ENCODE data around the gene DDX51. TPM values are rescaled to one million over a fixed set of nuclear protein-coding genes. Genes with fewer than 3 reads are reported as not detected.
"Not testable (repeated sequence)": the region's sequence is repeated elsewhere in the genome, so short reads cannot be mapped to it uniquely, and the experiment has no call there.

The DDX51 gene
- total RNA-seq, 1 donor from 2014 or later: 18.9 TPM

- no peak for TF ChIP-seq CTCF (IDR thresholded peaks at IDR 0.05; ENCODE audit: insufficient read depth, low read length, poor library complexity, severe bottlenecking)
- Histone ChIP-seq H3K36me3 (ENCODE audit: control insufficient read depth, insufficient read depth, low read length) (peaks cover 3% of the 10 kb centered on the region), H3K4me3 (ENCODE audit: low read depth, low read length) (no peak overlapping the region), H3K27me3 (ENCODE audit: control insufficient read depth, insufficient read depth, low read length) (no peaks in the 10 kb centered on the region)
- no peak for DNase-seq (ENCODE audit: low read depth)
These were observed 37.2 kb downstream of the DDX51 start for GRCh38 chr12:132106921-132107320.

GRCh38 chr12:132105467-132105866 is 38.7 kb downstream of the DDX51 start:
- Histone ChIP-seq H3K4me3 (ENCODE audit: low read depth, low read length) (no peak overlapping the region), H3K36me3 (ENCODE audit: control insufficient read depth, insufficient read depth, low read length) (peaks cover 1% of the 10 kb centered on the region), H3K27me3 (ENCODE audit: control insufficient read depth, insufficient read depth, low read length) (no peaks in the 10 kb centered on the region)
- DNase-seq (ENCODE audit: low read depth): no peak
- TF ChIP-seq CTCF (IDR thresholded peaks at IDR 0.05; ENCODE audit: insufficient read depth, low read length, poor library complexity, severe bottlenecking): no peak

- no peak for TF ChIP-seq CTCF (IDR thresholded peaks at IDR 0.05; ENCODE audit: insufficient read depth, low read length, poor library complexity, severe bottlenecking)
- Histone ChIP-seq H3K27me3 (ENCODE audit: control insufficient read depth, insufficient read depth, low read length) (no peaks in the 10 kb centered on the region), H3K36me3 (ENCODE audit: control insufficient read depth, insufficient read depth, low read length) (peaks cover 1% of the 10 kb centered on the region), H3K4me3 (ENCODE audit: low read depth, low read length) (no peak overlapping the region)
- no peak for DNase-seq (ENCODE audit: low read depth)
These were observed 40.4 kb downstream of the DDX51 start for GRCh38 chr12:132103542-132104308.

GRCh38 chr12:132103072-132103471 is 41.0 kb downstream of the DDX51 start:
- H3K27me3 ChIP-seq (ENCODE audit: control insufficient read depth, insufficient read depth, low read length); DNase-seq (ENCODE audit: low read depth); H3K4me3 ChIP-seq (ENCODE audit: low read depth, low read length); H3K36me3 ChIP-seq (ENCODE audit: control insufficient read depth, insufficient read depth, low read length): not testable (repeated sequence)

- no peak overlapping the region for H3K4me3 ChIP-seq (ENCODE audit: low read depth, low read length)
- H3K27me3 ChIP-seq (ENCODE audit: control insufficient read depth, insufficient read depth, low read length): no peaks in the 10 kb centered on the region
- no peak for TF ChIP-seq CTCF (IDR thresholded peaks at IDR 0.05; ENCODE audit: insufficient read depth, low read length, poor library complexity, severe bottlenecking)
- DNase-seq (ENCODE audit: low read depth): no peak
- peaks cover 1% of the 10 kb centered on the region for H3K36me3 ChIP-seq (ENCODE audit: control insufficient read depth, insufficient read depth, low read length)
These were observed 41.8 kb downstream of the DDX51 start for GRCh38 chr12:132102297-132102696.

- Histone ChIP-seq H3K4me3 (ENCODE audit: low read depth, low read length) (no peak overlapping the region), H3K36me3 (ENCODE audit: control insufficient read depth, insufficient read depth, low read length) (peaks cover 1% of the 10 kb centered on the region), H3K27me3 (ENCODE audit: control insufficient read depth, insufficient read depth, low read length) (no peaks in the 10 kb centered on the region)
- TF ChIP-seq CTCF (IDR thresholded peaks at IDR 0.05; ENCODE audit: insufficient read depth, low read length, poor library complexity, severe bottlenecking): no peak
- DNase-seq (ENCODE audit: low read depth): no peak
These were observed 43.6 kb downstream of the DDX51 start for GRCh38 chr12:132100306-132101065.
